ENCODE measurements around the gene NPPA. TPM values are rescaled to one million over a fixed set of nuclear protein-coding genes. Genes with fewer than 3 reads are reported as not detected.

Gene NPPA
- total RNA-seq, 1 donor from 2014 or later, result not detected

DNA sequence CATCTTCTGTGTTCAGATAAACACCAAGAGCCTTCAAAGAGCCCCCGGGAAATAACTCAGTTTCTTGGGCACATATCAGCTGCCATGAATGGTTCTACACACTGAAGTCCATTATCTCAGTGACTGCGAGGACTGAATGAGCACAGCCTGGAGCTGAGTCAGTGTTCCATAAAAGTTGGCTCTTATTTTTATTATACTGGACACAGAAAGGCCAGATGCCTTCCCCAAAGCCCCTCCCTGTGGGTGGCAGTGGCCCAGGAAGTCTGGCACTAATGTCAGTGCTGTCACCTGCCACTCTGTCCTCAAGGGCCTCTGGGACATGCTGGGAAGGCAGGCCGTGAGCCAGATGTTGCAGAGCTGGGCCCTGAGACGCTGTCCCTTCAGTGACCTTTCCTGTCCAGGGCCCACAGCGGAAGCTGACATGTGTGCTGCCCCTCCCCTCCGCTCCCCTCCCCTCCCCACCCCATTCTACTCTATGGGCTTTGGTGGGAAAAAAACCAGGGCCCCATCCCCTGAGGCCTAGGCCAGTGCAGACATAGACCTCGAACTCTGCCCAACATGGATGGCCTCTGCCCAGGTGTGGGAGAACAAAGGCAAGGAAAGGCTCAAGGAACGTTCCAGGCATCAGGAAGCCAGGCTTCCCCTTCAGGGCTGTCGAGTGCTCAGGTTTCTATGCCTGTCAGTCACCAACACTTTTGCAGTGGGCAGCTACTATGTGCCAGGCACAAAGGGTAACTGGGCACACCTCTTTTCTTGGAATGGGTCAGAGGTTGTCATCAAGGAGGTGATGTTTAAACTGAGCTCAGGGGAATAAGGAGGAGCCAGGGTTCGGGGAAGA, 33.5 kb upstream of the NPPA start:
- Histone ChIP-seq H3K4me3 (ENCODE audit: low read depth, low read length) (no peak overlapping the region), H3K27me3 (ENCODE audit: control insufficient read depth, insufficient read depth, low read length) (peaks cover 28% of the 10 kb centered on the region), H3K36me3 (ENCODE audit: control insufficient read depth, insufficient read depth, low read length) (no peaks in the 10 kb centered on the region)
- TF ChIP-seq, protein P1, sequence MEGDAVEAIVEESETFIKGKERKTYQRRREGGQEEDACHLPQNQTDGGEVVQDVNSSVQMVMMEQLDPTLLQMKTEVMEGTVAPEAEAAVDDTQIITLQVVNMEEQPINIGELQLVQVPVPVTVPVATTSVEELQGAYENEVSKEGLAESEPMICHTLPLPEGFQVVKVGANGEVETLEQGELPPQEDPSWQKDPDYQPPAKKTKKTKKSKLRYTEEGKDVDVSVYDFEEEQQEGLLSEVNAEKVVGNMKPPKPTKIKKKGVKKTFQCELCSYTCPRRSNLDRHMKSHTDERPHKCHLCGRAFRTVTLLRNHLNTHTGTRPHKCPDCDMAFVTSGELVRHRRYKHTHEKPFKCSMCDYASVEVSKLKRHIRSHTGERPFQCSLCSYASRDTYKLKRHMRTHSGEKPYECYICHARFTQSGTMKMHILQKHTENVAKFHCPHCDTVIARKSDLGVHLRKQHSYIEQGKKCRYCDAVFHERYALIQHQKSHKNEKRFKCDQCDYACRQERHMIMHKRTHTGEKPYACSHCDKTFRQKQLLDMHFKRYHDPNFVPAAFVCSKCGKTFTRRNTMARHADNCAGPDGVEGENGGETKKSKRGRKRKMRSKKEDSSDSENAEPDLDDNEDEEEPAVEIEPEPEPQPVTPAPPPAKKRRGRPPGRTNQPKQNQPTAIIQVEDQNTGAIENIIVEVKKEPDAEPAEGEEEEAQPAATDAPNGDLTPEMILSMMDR (IDR thresholded peaks at IDR 0.05; ENCODE audit: insufficient read depth, low read length, poor library complexity, severe bottlenecking), result no peak
- no peak for DNase-seq (ENCODE audit: low read depth)

DNA sequence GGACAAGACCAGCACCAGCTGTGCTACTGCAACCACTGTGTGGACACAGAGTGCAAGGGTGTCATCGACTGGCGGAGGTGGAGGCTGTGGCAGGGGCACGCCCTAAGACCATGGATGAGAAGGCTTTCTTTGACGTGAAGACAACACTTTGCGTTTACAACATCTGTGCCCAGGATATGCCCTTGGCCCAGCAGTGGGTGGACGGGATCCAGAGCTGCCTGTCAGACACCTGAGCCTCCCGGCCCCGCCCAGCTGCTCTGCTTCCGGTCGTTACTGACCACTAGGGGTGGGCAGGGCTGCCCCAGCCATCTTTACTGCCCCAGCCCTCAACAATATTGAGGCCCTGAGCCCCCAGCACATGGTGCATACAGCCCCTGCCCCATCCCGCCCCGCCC, 32.6 kb upstream of the NPPA start:
- H3K36me3 ChIP-seq (ENCODE audit: control insufficient read depth, insufficient read depth, low read length), result no peaks in the 10 kb centered on the region
- TF ChIP-seq, protein P1 (IDR thresholded peaks at IDR 0.05; ENCODE audit: insufficient read depth, low read length, poor library complexity, severe bottlenecking), result no peak
- DNase-seq (ENCODE audit: low read depth), result no peak
- peaks cover 27% of the 10 kb centered on the region for H3K27me3 ChIP-seq (ENCODE audit: control insufficient read depth, insufficient read depth, low read length)
- H3K4me3 ChIP-seq (ENCODE audit: low read depth, low read length), result no peak overlapping the region

GRCh38 chr1:11879311-11880180, 32.0 kb upstream of the NPPA start:
- peaks cover 33% of the 10 kb centered on the region for H3K27me3 ChIP-seq (ENCODE audit: control insufficient read depth, insufficient read depth, low read length)
- no peak overlapping the region for H3K4me3 ChIP-seq (ENCODE audit: low read depth, low read length)
- TF ChIP-seq, protein P1 (IDR thresholded peaks at IDR 0.05; ENCODE audit: insufficient read depth, low read length, poor library complexity, severe bottlenecking), result no peak
- DNase-seq (ENCODE audit: low read depth), result no peak
- H3K36me3 ChIP-seq (ENCODE audit: control insufficient read depth, insufficient read depth, low read length), result no peaks in the 10 kb centered on the region

GRCh38 chr1:11878891-11879190, 31.3 kb upstream of the NPPA start:
- Histone ChIP-seq H3K27me3 (ENCODE audit: control insufficient read depth, insufficient read depth, low read length) (peaks cover 38% of the 10 kb centered on the region), H3K4me3 (ENCODE audit: low read depth, low read length) (no peak overlapping the region), H3K36me3 (ENCODE audit: control insufficient read depth, insufficient read depth, low read length) (no peaks in the 10 kb centered on the region)
- TF ChIP-seq, protein P1 (IDR thresholded peaks at IDR 0.05; ENCODE audit: insufficient read depth, low read length, poor library complexity, severe bottlenecking), result no peak
- DNase-seq (ENCODE audit: low read depth), result no peak

GRCh38 chr1:11878081-11878890, 30.7 kb upstream of the NPPA start:
- no peak overlapping the region for H3K4me3 ChIP-seq (ENCODE audit: low read depth, low read length)
- TF ChIP-seq, protein P1 (IDR thresholded peaks at IDR 0.05; ENCODE audit: insufficient read depth, low read length, poor library complexity, severe bottlenecking), result no peak
- no peak for DNase-seq (ENCODE audit: low read depth)
- H3K27me3 ChIP-seq (ENCODE audit: control insufficient read depth, insufficient read depth, low read length), result peaks cover 36% of the 10 kb centered on the region
- H3K36me3 ChIP-seq (ENCODE audit: control insufficient read depth, insufficient read depth, low read length), result no peaks in the 10 kb centered on the region

Measured in kidney epithelial cell (primary cell).